Astrocyte (in vitro differentiated cells and primary cell): Measurements from ENCODE around the gene CHST11.

Experiments
- CTCF ChIP-seq: IDR thresholded peaks from 2 replicates; pipeline ENCODE4 v1.5.1; 2011; ENCODE audit warnings: low read depth, mild to moderate bottlenecking, inconsistent platforms, low read length, moderate library complexity; ENCODE audit not compliant: insufficient read depth
- EZH2 ChIP-seq: IDR thresholded peaks from 2 replicates; pipeline ENCODE4 v1.6.1; 2012; ENCODE audit warnings: mild to moderate bottlenecking, low read length, inconsistent platforms; ENCODE audit not compliant: insufficient read depth

GRCh38 chr12:104687823-104688573 lies 231.2 kb downstream of the CHST11 start:
- TF ChIP-seq CTCF, result no peak
- no peak for TF ChIP-seq EZH2
